A549 (cell line): ENCODE data around the gene FAM240A. TPM values are rescaled to one million over a fixed set of nuclear protein-coding genes. Genes with fewer than 3 reads are reported as not detected.
A peak's percentile ranks its signal among the peaks of the same experiment; 100 is the strongest.

Experiments
- ATAC-seq, 2 experiments: fragments of 200-7000 bp in 1 of 2; fragments of >200 bp in 1 of 2; cut with Nextera tagmentation in 1 of 2; cut with Tn5 transposase in 1 of 2; 3 replicates each; pipeline versions ENCODE4 v1.8.0 to v1.9.1; 2018 to 2020; ENCODE audit warnings: mild to moderate bottlenecking in 1 of 2, moderate library complexity in 1 of 2
- CTCF ChIA-PET: fragments of 300-600 bp; sonication (Branson Sonifier 250); formaldehyde crosslinking; extraction: SDS; loops from one replicate; lab custom pipeline; 2021; ENCODE audit warnings: antibody characterized with exemption, inconsistent platforms; lab: Yijun Ruan, JAX
- POLR2A ChIA-PET: fragments of 350-600 bp; formaldehyde crosslinking; extraction: SDS; loops from one replicate; lab custom pipeline; 2021; ENCODE audit warnings: antibody characterized with exemption, inconsistent platforms; lab: Yijun Ruan, JAX
- DNase-seq, 2 experiments: peaks; one replicate each; pipeline versions ENCODE4 v3.0.0 to v3.0.0-alpha.2; 2011 to 2016; ENCODE audit warnings: low read depth in 1 of 2, low spot score in 1 of 2
- FAIRE-seq: peaks from 2 replicates; lab custom pipeline; 2011; peaks lifted over from hg19 to GRCh38; lab: Jason Lieb, UNC
- H3K27ac ChIP-seq, 2 experiments: fragments of >200 bp; sonication (Bioruptor Twin); formaldehyde crosslinking; 3 replicates each; pipeline ENCODE4 v1.5.1; 2016 to 2017
- H3K4me1 ChIP-seq: fragments of >200 bp; sonication (Bioruptor Twin); formaldehyde crosslinking; 3 replicates; pipeline ENCODE4 v1.6.1; 2016
- H3K4me2 ChIP-seq: fragments of >200 bp; sonication (Bioruptor Twin); formaldehyde crosslinking; 3 replicates; pipeline ENCODE4 v1.6.1; 2016
- H3K4me3 ChIP-seq: fragments of >200 bp; sonication (Bioruptor Twin); formaldehyde crosslinking; 3 replicates; pipeline ENCODE4 v1.5.1; 2016
- H3K9me3 ChIP-seq: fragments of >200 bp; sonication (Bioruptor Twin); formaldehyde crosslinking; 3 replicates; pipeline ENCODE4 v1.6.1; 2016
- CBX2 ChIP-seq: fragments of 200-600 bp; sonication (generic); IDR thresholded peaks from 2 replicates; pipeline ENCODE4 v1.6.1; 2016; ENCODE audit warnings: low read depth, mild to moderate bottlenecking, borderline replicate concordance
- CEBPB ChIP-seq, 2 experiments: fragments of >200 bp in 1 of 2; sonication (Bioruptor Twin) in 1 of 2; formaldehyde crosslinking in 1 of 2; IDR thresholded peaks; 2 replicates each; pipeline ENCODE4 v1.6.1; 2012 to 2016
- CHD2 ChIP-seq: fragments of 150-350 bp; IDR thresholded peaks from 2 replicates; pipeline ENCODE4 v1.6.1; 2014; ENCODE audit warnings: low read length; ENCODE audit not compliant: partially characterized antibody
- E2F6 ChIP-seq: IDR thresholded peaks from 2 replicates; pipeline ENCODE4 v1.6.1; 2012; ENCODE audit warnings: low read depth, borderline replicate concordance
- EHF ChIP-seq: fragments of 250-450 bp; sonication (Bioruptor Pico); IDR thresholded peaks from 2 replicates; pipeline ENCODE4 v1.5.0; 2020; ENCODE audit warnings: mild to moderate bottlenecking
- EHMT2 ChIP-seq: fragments of 200-600 bp; sonication (generic); IDR thresholded peaks from 2 replicates; pipeline ENCODE4 v1.6.1; 2016; ENCODE audit warnings: antibody characterized with exemption, low read depth, mild to moderate bottlenecking, moderate library complexity
- EP300 ChIP-seq, 2 experiments: fragments of >200 bp; sonication (Bioruptor Twin); formaldehyde crosslinking; IDR thresholded peaks; 2 replicates in 1 of 2; 3 replicates in 1 of 2; pipeline ENCODE4 v1.6.1; 2016 to 2017
- FOSB ChIP-seq: fragments of 250-450 bp; sonication (Bioruptor Pico); IDR thresholded peaks from 2 replicates; pipeline ENCODE4 v1.5.0; 2020; ENCODE audit warnings: mild to moderate bottlenecking, moderate library complexity
- FOSL2 ChIP-seq, 2 experiments: fragments of 450-650 bp in 1 of 2; fragments of >200 bp in 1 of 2; sonication (Bioruptor Twin) in 1 of 2; formaldehyde crosslinking; IDR thresholded peaks; 2 replicates each; pipeline versions ENCODE4 v1.5.0 to v1.6.1; 2016 to 2020; ENCODE audit warnings: mild to moderate bottlenecking in 1 of 2, moderate library complexity in 1 of 2
- HOXA7 ChIP-seq: fragments of 250-450 bp; sonication (Bioruptor Pico); IDR thresholded peaks from 2 replicates; pipeline ENCODE4 v1.5.0; 2020; ENCODE audit warnings: mild to moderate bottlenecking, moderate library complexity
- HOXB13 ChIP-seq: fragments of 250-450 bp; sonication (Bioruptor Pico); IDR thresholded peaks from 2 replicates; pipeline ENCODE4 v1.5.0; 2020; ENCODE audit warnings: low read depth, mild to moderate bottlenecking, moderate library complexity
- JUNB ChIP-seq: fragments of >200 bp; sonication (Bioruptor Twin); formaldehyde crosslinking; IDR thresholded peaks from 2 replicates; pipeline ENCODE4 v1.6.1; 2016
- MAZ ChIP-seq: fragments of 150-350 bp; IDR thresholded peaks from 2 replicates; pipeline ENCODE4 v1.6.1; 2014; ENCODE audit warnings: antibody characterized with exemption, low read depth, low read length, borderline replicate concordance
- POLR2A ChIP-seq: IDR thresholded peaks from 2 replicates; pipeline ENCODE4 v1.6.1; 2012; ENCODE audit warnings: mild to moderate bottlenecking, low read length
- RCOR1 ChIP-seq: fragments of 150-350 bp; IDR thresholded peaks from 2 replicates; pipeline ENCODE4 v1.6.1; 2014; ENCODE audit warnings: antibody characterized with exemption, low read length, low read depth
- SREBF2 ChIP-seq: fragments of 450-650 bp; IDR thresholded peaks from 2 replicates; pipeline ENCODE4 v1.6.1; 2014; ENCODE audit warnings: mild to moderate bottlenecking, moderate library complexity
- ZC3H11A ChIP-seq: fragments of 450-650 bp; IDR thresholded peaks from 2 replicates; pipeline ENCODE4 v1.6.1; 2014; ENCODE audit warnings: antibody characterized with exemption, mild to moderate bottlenecking
- ZFP36 ChIP-seq: fragments of 450-650 bp; IDR thresholded peaks from 2 replicates; pipeline ENCODE4 v1.6.1; 2014; ENCODE audit warnings: borderline replicate concordance; ENCODE audit not compliant: partially characterized antibody
- ZNF302 ChIP-seq: fragments of 250-450 bp; sonication (Bioruptor Pico); IDR thresholded peaks from 2 replicates; pipeline ENCODE4 v1.9.0; 2021; ENCODE audit warnings: inconsistent platforms, mild to moderate bottlenecking, moderate library complexity
- ZSCAN20 ChIP-seq: fragments of 250-450 bp; sonication (Bioruptor Pico); IDR thresholded peaks from 2 replicates; pipeline ENCODE4 v1.8.0; 2022; ENCODE audit warnings: mild to moderate bottlenecking, moderate library complexity
- WGBS: methylation state at CpG from one replicate; pipeline ENCODE4 v1.1.6; 2017; ENCODE audit errors: missing lambda C conversion rate; 5-methylcytosine and 5-hydroxymethylcytosine counted together
- polyA plus RNA-seq, 4 experiments: library from polyadenylated mRNA; depleted of rRNA in 3 of 4; stranded (reverse); fragments of >200 nt; fragmentation: RNase III in 1 of 4; extraction: RNeasy Plus Mini Kit Qiagen cat#74134 plus additional on column Dnase treatment in 1 of 4; gene quantifications; 2 replicates in 3 of 4; 3 replicates in 1 of 4; pipeline ENCODE4 v1.2.3, GENCODE V29; 2011 to 2017
- TF ChIP-seq, protein P1 (sequence below): fragments of >200 bp; sonication (Bioruptor Twin); formaldehyde crosslinking; IDR thresholded peaks from 3 replicates; pipeline ENCODE4 v1.6.1; 2016

The FAM240A gene
- polyA plus RNA-seq, 2 of the 4 experiments (the other 2 are of a cell fraction) = not detected

- H3K4me3 ChIP-seq = no peak overlapping the region
- TF ChIP-seq EHF (CRISPR knock-in tag) (no peak), FOSL2 (IDR thresholded peaks at IDR 0.05) (no peak), FOSL2 (CRISPR knock-in tag; IDR thresholded peaks at IDR 0.05) (no peak), SREBF2 (no peak), HOXB13 (CRISPR knock-in tag) (no peak), POLR2A (no peak), MAZ (no peak), RCOR1 (no peak), CHD2 (no peak), FOSB (CRISPR knock-in tag) (no peak)
- TF ChIP-seq, protein P1, sequence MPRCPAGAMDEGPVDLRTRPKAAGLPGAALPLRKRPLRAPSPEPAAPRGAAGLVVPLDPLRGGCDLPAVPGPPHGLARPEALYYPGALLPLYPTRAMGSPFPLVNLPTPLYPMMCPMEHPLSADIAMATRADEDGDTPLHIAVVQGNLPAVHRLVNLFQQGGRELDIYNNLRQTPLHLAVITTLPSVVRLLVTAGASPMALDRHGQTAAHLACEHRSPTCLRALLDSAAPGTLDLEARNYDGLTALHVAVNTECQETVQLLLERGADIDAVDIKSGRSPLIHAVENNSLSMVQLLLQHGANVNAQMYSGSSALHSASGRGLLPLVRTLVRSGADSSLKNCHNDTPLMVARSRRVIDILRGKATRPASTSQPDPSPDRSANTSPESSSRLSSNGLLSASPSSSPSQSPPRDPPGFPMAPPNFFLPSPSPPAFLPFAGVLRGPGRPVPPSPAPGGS = no peak
- CTCF ChIA-PET = no interaction called here
- no peaks in the 10 kb centered on the region for H3K9me3 ChIP-seq
- no peak overlapping the region for H3K4me2 ChIP-seq
- peak in 1 of 2 experiments; percentile 10 for DNase-seq
- WGBS = 55% methylated on average over 6 of the region's 6 CpGs
- no peak overlapping the region for H3K27ac ChIP-seq
- peak; percentile 13 to 68; a peak in 3 of 6 replicates for ATAC-seq
- FAIRE-seq = no peak
- POLR2A ChIA-PET = no interaction called here
- H3K4me1 ChIP-seq = no peaks in the 10 kb centered on the region
Observed at GRCh38 chr3:46607603-46608028, 4.7 kb upstream of the FAM240A start.

GRCh38 chr3:46609212-46609721 lies 3.1 kb upstream of the FAM240A start:
- H3K4me1 ChIP-seq = no peaks in the 10 kb centered on the region
- CTCF ChIA-PET = interaction anchor here (1.1 to 1.7 kb wide), 2 partner anchors 11 to 20 kb away, joined by 3 to 7 read pairs; no protein-coding TSS in a partner anchor
- H3K4me2 ChIP-seq = no peak overlapping the region
- no peak overlapping the region for H3K27ac ChIP-seq
- no peak for TF ChIP-seq FOSL2 (IDR thresholded peaks at IDR 0.05)
- no peak for TF ChIP-seq FOSL2 (CRISPR knock-in tag; IDR thresholded peaks at IDR 0.05)
- TF ChIP-seq ZFP36 = no peak
- TF ChIP-seq, all 56 proteins: peak for 0
- Histone ChIP-seq H3K4me3 (no peak overlapping the region), H3K9me3 (no peaks in the 10 kb centered on the region)
- DNase-seq = no peak
- POLR2A ChIA-PET = no interaction called here
- ATAC-seq = no peak
- WGBS = 71% methylated on average over 5 of the region's 5 CpGs
- FAIRE-seq = no peak

GRCh38 chr3:46609944-46610722 lies 2.2 kb upstream of the FAM240A start:
- no peak overlapping the region for H3K27ac ChIP-seq
- WGBS = 58% methylated on average over 12 of the region's 12 CpGs
- H3K4me1 ChIP-seq = no peaks in the 10 kb centered on the region
- no peaks in the 10 kb centered on the region for H3K9me3 ChIP-seq
- ChIA-PET POLR2A (no interaction called here), CTCF (interaction anchor here (1.1 to 1.7 kb wide), 2 partner anchors 10 to 19 kb away, joined by 3 to 7 read pairs; no protein-coding TSS in a partner anchor)
- no peak overlapping the region for H3K4me2 ChIP-seq
- no peak overlapping the region for H3K4me3 ChIP-seq
- TF ChIP-seq ZC3H11A = no peak
- no peak for TF ChIP-seq EHMT2
- no peak for TF ChIP-seq HOXA7 (CRISPR knock-in tag)
- no peak for TF ChIP-seq ZNF302 (CRISPR knock-in tag)
- no peak for TF ChIP-seq CEBPB (IDR thresholded peaks at IDR 0.05)
- no peak for TF ChIP-seq E2F6
- no peak for TF ChIP-seq ZSCAN20 (CRISPR knock-in tag)
- TF ChIP-seq RCOR1 = no peak
- TF ChIP-seq EP300 (IDR thresholded peaks at IDR 0.05) = no peak
- TF ChIP-seq FOSB (CRISPR knock-in tag) = no peak
- TF ChIP-seq CBX2 = no peak
- TF ChIP-seq JUNB = no peak
- FAIRE-seq (no peak), DNase-seq (no peak), ATAC-seq (no peak)
